Measurements from ENCODE around the gene GUF1.

DNA sequence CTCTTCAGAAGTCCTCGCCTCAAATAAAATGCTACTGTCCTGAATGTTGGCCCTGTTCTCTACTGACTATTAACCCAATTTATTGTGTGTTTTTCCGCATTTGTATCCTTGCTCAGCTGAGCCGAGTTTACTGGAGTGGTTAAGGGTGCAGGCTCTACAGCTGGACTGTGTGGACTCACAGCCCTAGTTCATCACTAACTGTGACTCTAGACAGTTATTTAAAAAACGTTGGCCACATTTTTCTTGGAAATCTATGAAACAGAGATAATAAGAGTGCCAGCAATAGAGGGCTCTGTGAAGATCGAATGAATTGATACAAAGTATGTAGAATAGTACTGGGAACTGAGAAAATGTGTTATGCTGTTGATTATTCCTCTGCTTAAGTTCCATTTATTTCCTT lies 2.9 kb upstream of the GUF1 start:
- TF ChIP-seq GATA2 (IDR thresholded peaks at IDR 0.05; ENCODE audit: low read depth, low read length) (no peak), GATA3 (IDR thresholded peaks at IDR 0.05; ENCODE audit: low read depth, low read length) (no peak)
